Measurements from ENCODE around the gene UGDH.

GRCh38 chr4:39543034-39543433 is 15.8 kb upstream of the UGDH start:
- TF ChIP-seq HDAC6 (IDR thresholded peaks at IDR 0.05; ENCODE audit: low read depth, low read length): no peak
- no peak for TF ChIP-seq CEBPB (IDR thresholded peaks at IDR 0.05; ENCODE audit: low read depth, low read length)

Measured in H1 (cell line).